ENCODE data around the gene GSAP. TPM values are rescaled to one million over a fixed set of nuclear protein-coding genes. Genes with fewer than 3 reads are reported as not detected.

GSAP gene
- total RNA-seq, 1 experiment from 2014 or later = 2.0 TPM

- no peak for TF ChIP-seq ARID4B (CRISPR knock-in tag; IDR thresholded peaks at IDR 0.05; ENCODE audit: borderline replicate concordance)
Observed at GRCh38 chr7:77401002-77401401, 15.1 kb downstream of the GSAP start (continued).

GRCh38 chr7:77399816-77400215 is 16.3 kb downstream of the GSAP start:
- DNase-seq (ENCODE audit: low spot score) = no peak
- Mint-ChIP-seq H3K9me3 (peaks cover 3% of the 10 kb centered on the region; the same call in 1 of the 2 replicates), H3K27me3 (ENCODE audit: low read depth) (no peaks in the 10 kb centered on the region), H3K36me3 (no peaks in the 10 kb centered on the region), H3K4me3 (no peak overlapping the region), H3K27ac (no peak overlapping the region), H3K4me1 (peaks cover 34% of the 10 kb centered on the region)
- TF ChIP-seq FOXJ3 (CRISPR knock-in tag; IDR thresholded peaks at IDR 0.05; ENCODE audit: borderline replicate concordance) = no peak
- TF ChIP-seq KAT7 (CRISPR knock-in tag; IDR thresholded peaks at IDR 0.05; ENCODE audit: borderline replicate concordance) = no peak
- CTCF ChIA-PET = no interaction called here
- no peak for ATAC-seq
- POLR2A ChIA-PET = no interaction called here

DNA sequence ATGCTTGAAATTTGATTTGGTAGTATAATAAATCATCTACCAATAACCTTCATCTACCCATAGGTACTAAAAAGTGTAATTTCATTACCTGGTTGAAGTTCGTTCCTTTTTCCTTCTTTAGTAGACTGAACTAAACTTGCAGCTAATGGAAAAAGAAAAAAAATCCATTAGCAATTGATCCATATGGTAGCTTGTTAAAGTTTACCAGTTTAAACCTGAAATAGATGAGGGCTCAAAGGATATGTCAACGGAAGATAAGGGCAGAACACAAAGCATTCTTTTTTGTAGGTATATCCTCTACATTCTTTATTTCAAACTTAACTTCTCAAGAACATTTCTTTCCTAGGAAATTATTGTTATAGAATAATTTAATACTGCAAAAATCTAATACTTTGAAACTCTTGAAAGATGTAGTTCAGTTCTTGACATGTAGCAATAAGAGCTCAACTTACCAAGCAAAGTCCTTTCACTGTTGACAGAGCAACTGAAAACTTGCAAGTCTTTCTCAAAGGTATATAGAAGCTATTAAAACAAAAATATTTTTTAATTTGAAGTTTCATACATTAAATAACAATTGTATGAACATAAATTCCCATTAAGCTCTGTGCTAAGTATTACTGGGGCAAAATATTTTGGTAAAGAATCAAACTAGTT is 19.1 kb downstream of the GSAP start:
- H3K27ac Mint-ChIP-seq = no peak overlapping the region
- peaks cover 23% of the 10 kb centered on the region for H3K4me1 Mint-ChIP-seq
- ChIA-PET CTCF (interaction anchor here (1.9 kb wide), 1 partner anchor 17 kb away, joined by 6 read pairs; no protein-coding TSS in a partner anchor), POLR2A (no interaction called here)
- H3K27me3 Mint-ChIP-seq (ENCODE audit: low read depth) = no peaks in the 10 kb centered on the region
- ATAC-seq = no peak
- H3K4me3 Mint-ChIP-seq = no peak overlapping the region
- H3K36me3 Mint-ChIP-seq = no peaks in the 10 kb centered on the region
- peaks cover 3% of the 10 kb centered on the region; the same call in 1 of the 2 replicates for H3K9me3 Mint-ChIP-seq
- no peak for DNase-seq (ENCODE audit: low spot score)
- TF ChIP-seq, protein P1, sequence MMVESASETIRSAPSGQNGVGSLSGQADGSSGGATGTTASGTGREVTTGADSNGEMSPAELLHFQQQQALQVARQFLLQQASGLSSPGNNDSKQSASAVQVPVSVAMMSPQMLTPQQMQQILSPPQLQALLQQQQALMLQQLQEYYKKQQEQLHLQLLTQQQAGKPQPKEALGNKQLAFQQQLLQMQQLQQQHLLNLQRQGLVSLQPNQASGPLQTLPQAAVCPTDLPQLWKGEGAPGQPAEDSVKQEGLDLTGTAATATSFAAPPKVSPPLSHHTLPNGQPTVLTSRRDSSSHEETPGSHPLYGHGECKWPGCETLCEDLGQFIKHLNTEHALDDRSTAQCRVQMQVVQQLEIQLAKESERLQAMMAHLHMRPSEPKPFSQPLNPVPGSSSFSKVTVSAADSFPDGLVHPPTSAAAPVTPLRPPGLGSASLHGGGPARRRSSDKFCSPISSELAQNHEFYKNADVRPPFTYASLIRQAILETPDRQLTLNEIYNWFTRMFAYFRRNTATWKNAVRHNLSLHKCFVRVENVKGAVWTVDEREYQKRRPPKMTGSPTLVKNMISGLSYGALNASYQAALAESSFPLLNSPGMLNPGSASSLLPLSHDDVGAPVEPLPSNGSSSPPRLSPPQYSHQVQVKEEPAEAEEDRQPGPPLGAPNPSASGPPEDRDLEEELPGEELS (CRISPR knock-in tag; IDR thresholded peaks at IDR 0.05) = no peak
- TF ChIP-seq STAT6 (CRISPR knock-in tag; conservative IDR thresholded peaks at IDR 0.05; ENCODE audit: low read depth) (no peak), NR3C1 (CRISPR knock-in tag; conservative IDR thresholded peaks at IDR 0.05; ENCODE audit: low read depth) (no peak), E2F1 (CRISPR knock-in tag; IDR thresholded peaks at IDR 0.05) (no peak), ATF6 (CRISPR knock-in tag; IDR thresholded peaks at IDR 0.05) (no peak), ZNF512 (CRISPR knock-in tag; IDR thresholded peaks at IDR 0.05; ENCODE audit: borderline replicate concordance) (no peak), NR1H2 (CRISPR knock-in tag; IDR thresholded peaks at IDR 0.05) (no peak), IRF2 (CRISPR knock-in tag; IDR thresholded peaks at IDR 0.05; ENCODE audit: borderline replicate concordance, low read depth) (no peak)
- TF ChIP-seq, protein P2, sequence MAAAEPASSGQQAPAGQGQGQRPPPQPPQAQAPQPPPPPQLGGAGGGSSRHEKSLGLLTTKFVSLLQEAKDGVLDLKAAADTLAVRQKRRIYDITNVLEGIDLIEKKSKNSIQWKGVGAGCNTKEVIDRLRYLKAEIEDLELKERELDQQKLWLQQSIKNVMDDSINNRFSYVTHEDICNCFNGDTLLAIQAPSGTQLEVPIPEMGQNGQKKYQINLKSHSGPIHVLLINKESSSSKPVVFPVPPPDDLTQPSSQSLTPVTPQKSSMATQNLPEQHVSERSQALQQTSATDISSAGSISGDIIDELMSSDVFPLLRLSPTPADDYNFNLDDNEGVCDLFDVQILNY (CRISPR knock-in tag; IDR thresholded peaks at IDR 0.05) = no peak
- TF ChIP-seq, protein P3, sequence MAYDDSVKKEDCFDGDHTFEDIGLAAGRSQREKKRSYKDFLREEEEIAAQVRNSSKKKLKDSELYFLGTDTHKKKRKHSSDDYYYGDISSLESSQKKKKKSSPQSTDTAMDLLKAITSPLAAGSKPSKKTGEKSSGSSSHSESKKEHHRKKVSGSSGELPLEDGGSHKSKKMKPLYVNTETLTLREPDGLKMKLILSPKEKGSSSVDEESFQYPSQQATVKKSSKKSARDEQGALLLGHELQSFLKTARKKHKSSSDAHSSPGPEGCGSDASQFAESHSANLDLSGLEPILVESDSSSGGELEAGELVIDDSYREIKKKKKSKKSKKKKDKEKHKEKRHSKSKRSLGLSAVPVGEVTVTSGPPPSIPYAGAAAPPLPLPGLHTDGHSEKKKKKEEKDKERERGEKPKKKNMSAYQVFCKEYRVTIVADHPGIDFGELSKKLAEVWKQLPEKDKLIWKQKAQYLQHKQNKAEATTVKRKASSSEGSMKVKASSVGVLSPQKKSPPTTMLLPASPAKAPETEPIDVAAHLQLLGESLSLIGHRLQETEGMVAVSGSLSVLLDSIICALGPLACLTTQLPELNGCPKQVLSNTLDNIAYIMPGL (CRISPR knock-in tag; IDR thresholded peaks at IDR 0.05) = no peak
